NT2/D1 (cell line): ENCODE results near the gene TUNAR.

Experiments
- DNase-seq: peaks from one replicate; pipeline ENCODE4 v3.0.0-alpha.2; 2011; ENCODE audit warnings: low read depth, low spot score
- H3K27me3 ChIP-seq: 2 replicates; pipeline ENCODE4 v1.6.0; 2011; ENCODE audit warnings: mild to moderate bottlenecking; ENCODE audit not compliant: insufficient read length, insufficient read depth
- H3K36me3 ChIP-seq: 2 replicates; pipeline ENCODE4 v1.6.1; 2011; ENCODE audit warnings: mild to moderate bottlenecking, low read length, mixed read lengths; ENCODE audit not compliant: insufficient read depth, insufficient read length
- H3K4me1 ChIP-seq: 2 replicates; pipeline ENCODE4 v1.5.1; 2011; ENCODE audit not compliant: insufficient read depth, insufficient read length
- H3K4me3 ChIP-seq: 2 replicates; pipeline ENCODE4 v1.5.1; 2011; ENCODE audit warnings: low read depth; ENCODE audit not compliant: insufficient read length
- H3K9ac ChIP-seq: 2 replicates; pipeline ENCODE4 v1.6.0; 2011; ENCODE audit warnings: low read depth; ENCODE audit not compliant: insufficient read length
- H3K9me3 ChIP-seq: 2 replicates; pipeline ENCODE4 v1.5.1; 2011; ENCODE audit warnings: mild to moderate bottlenecking, low read length; ENCODE audit not compliant: insufficient read depth
- SUZ12 ChIP-seq: IDR thresholded peaks from 2 replicates; pipeline ENCODE4 v1.6.1; 2011; ENCODE audit not compliant: insufficient read length, insufficient read depth; ENCODE audit errors: extremely low read depth
- YY1 ChIP-seq: IDR thresholded peaks from 2 replicates; pipeline ENCODE4 v1.6.1; 2011; ENCODE audit not compliant: insufficient read length, insufficient read depth
- ZNF274 ChIP-seq: IDR thresholded peaks from 2 replicates; pipeline ENCODE4 v1.6.1; 2011; ENCODE audit warnings: mild to moderate bottlenecking, low read depth, low read length

Gene TUNAR

DNA sequence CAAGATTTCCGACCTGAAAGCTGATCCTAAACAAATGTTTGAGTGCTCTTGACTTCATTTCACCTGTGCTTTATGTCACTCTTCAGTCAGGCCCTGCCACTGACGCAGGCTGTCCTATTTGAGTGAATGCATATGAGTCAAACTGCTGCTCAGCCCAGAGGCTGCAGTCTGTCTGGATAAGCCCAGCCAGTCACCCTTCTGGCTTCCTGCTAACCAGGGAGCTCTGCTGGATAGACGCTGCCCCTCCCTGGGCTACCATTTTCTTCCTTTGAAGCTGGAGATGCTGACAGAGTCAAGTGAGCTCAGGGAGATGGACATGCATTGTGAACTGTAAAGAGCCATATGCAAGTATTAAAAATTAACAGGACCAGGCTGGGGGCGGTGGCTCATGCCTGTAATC, 5.1 kb upstream of the TUNAR start:
- DNase-seq, result no peak
- Histone ChIP-seq H3K4me1 (no peaks in the 10 kb centered on the region), H3K9ac (peak overlapping the region; percentile 1), H3K4me3 (no peak overlapping the region), H3K27me3 (peaks cover 2% of the 10 kb centered on the region), H3K36me3 (no peaks in the 10 kb centered on the region), H3K9me3 (no peaks in the 10 kb centered on the region)
- TF ChIP-seq SUZ12, result no peak

DNA sequence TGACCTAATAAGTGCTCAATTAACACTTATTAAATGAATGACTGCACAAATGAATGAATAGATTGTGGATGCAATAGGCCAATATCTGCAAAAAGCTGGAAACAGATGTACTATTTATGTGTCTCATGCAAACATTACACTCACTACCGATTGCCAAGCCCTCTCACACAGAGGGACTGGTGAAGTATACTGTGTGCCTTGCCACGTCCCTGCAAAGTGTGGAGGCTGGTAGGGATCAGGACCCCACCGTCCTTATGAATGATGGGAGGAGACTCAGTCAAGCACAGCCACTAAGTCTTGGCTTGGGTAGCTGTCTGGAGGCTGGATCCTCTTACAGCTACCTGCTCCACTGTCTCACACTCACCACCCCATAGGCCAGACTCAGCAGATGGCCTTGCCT, 3.9 kb upstream of the TUNAR start:
- H3K4me1 ChIP-seq, result no peaks in the 10 kb centered on the region
- no peak for TF ChIP-seq SUZ12
- TF ChIP-seq YY1, result no peak
- no peak for TF ChIP-seq ZNF274
- no peak for DNase-seq
- H3K36me3 ChIP-seq, result no peaks in the 10 kb centered on the region
- no peak overlapping the region for H3K4me3 ChIP-seq
- no peak overlapping the region for H3K9ac ChIP-seq
- H3K27me3 ChIP-seq, result peaks cover 7% of the 10 kb centered on the region
- no peaks in the 10 kb centered on the region for H3K9me3 ChIP-seq

DNA sequence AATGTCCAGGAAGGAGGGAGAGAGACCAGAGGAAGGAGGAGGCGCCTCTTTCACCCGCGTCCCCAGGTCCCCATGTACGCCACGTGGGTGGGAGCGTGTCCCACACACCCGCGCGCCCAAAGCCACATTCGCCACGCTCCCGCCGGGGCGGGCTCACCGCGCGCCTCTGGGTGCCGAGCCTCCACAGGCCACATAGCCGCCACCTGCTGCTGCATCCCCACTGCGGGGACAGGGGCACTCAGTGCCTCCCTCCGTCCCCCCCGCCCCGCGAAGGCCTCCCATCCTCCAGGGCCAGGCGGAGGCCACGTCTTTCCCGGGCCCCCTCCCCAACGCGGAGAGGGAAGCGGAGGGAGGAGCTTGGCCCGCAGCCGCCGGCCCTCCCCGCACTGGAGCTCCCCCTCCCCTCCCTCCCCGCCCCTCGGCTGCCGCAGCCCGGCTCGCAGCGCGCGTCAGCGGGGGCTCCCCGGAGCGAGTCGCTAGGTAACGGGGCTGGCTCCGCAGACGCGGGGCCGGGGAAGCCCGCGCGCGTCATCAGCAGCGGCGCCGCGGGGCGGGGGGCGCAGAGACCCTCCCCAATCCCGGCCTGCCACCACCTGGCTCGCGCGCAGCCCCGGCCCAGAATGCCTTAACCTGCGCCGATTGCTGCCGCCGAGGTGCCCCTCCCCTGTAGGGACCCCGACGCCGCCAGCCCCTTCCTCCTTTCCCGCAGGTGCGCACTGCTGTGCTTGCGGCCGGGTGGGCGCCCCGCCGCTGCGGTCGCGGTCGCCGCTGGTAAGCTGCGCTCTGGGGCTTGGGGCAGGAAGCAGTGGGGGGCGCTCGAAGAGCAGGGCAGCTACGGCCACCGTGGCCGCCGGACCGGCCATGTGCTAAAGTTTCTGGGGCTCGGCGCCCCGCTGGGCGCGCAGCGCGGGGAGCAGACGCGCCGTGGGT, 536 bp upstream of the TUNAR start:
- no peak for DNase-seq
- peak overlapping the region; percentile 72 for H3K4me3 ChIP-seq
- no peak for TF ChIP-seq SUZ12
- no peak for TF ChIP-seq ZNF274
- no peaks in the 10 kb centered on the region for H3K4me1 ChIP-seq
- H3K9me3 ChIP-seq, result no peaks in the 10 kb centered on the region
- peaks cover 2% of the 10 kb centered on the region for H3K36me3 ChIP-seq
- peaks cover 7% of the 10 kb centered on the region for H3K27me3 ChIP-seq
- H3K9ac ChIP-seq, result peak overlapping the region; percentile 77

DNA sequence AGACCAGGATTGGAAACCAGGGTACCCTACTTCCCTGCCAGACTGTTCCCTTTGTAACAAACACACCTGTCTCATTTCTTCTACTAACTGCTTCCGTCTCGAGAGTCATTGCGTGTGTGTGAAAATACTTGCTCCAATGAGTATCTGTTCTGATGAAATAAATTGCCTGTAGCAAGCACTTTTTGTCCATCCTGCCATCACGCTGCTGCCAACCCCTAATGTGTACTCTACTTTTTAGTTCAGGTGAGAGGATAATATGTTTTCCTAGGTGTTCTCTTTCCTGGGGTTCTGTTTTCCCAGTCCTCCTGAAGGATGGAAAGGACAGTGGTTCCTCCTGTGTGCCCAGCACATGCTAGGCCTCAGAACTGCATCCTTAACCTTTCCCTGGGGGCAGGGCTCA, 1.0 kb downstream of the TUNAR start:
- Histone ChIP-seq H3K9ac (peak overlapping the region; percentile 77), H3K4me3 (peak overlapping the region; percentile 72), H3K27me3 (peaks cover 7% of the 10 kb centered on the region), H3K4me1 (no peaks in the 10 kb centered on the region), H3K36me3 (peaks cover 4% of the 10 kb centered on the region), H3K9me3 (no peaks in the 10 kb centered on the region)
- DNase-seq, result no peak
- no peak for TF ChIP-seq ZNF274
- no peak for TF ChIP-seq YY1
- no peak for TF ChIP-seq SUZ12

DNA sequence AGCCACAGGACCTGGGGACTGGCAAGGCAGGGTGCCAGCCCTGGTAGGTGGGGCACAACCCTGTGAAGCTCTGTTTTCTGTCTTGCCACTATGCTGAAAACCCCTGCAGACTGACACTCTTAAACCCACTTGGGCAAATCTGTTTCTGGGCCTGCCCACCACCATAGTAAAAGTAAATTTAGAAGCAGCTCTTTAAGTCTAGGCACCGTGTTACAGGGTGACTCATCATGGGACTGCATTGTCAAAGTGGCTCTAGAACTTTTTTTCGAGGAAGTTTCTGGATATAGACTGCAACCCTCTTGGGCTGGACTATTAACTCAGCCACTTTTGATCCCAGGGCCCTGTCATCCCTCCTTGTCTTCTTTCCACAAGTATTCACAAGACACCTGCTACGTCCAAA, 7.7 kb downstream of the TUNAR start:
- H3K36me3 ChIP-seq, result peaks cover 4% of the 10 kb centered on the region
- H3K4me1 ChIP-seq, result no peaks in the 10 kb centered on the region
- H3K9me3 ChIP-seq, result no peaks in the 10 kb centered on the region
- TF ChIP-seq SUZ12, result no peak
- TF ChIP-seq YY1, result no peak
- no peak for TF ChIP-seq ZNF274
- H3K9ac ChIP-seq, result no peak overlapping the region
- no peak for DNase-seq
- H3K4me3 ChIP-seq, result no peak overlapping the region
- H3K27me3 ChIP-seq, result no peaks in the 10 kb centered on the region

DNA sequence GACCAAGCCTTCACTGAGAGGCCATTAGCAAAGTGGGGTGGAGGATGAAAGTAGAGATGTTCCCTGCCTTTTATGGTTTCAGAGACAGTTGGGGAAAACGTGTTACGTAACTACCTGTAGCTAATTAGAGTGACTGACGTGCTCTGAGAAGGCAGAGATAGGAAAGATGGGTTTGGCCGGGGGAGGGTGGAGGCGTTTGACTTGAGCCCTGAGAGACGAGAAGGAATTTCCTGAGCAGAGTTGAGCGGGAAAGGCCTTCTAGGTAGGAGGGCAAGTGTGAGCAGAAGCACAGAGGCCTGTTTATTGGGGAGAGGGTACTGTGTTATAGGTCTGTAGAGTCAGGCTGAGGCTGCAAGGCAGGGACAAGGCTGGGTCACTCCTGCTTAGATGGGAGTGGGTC, 8.6 kb downstream of the TUNAR start:
- no peak for TF ChIP-seq SUZ12
- no peak for TF ChIP-seq ZNF274
- no peak for TF ChIP-seq YY1
- Histone ChIP-seq H3K9me3 (no peaks in the 10 kb centered on the region), H3K4me3 (no peak overlapping the region), H3K36me3 (peaks cover 2% of the 10 kb centered on the region), H3K9ac (no peak overlapping the region), H3K4me1 (no peaks in the 10 kb centered on the region), H3K27me3 (no peaks in the 10 kb centered on the region)
- no peak for DNase-seq

DNA sequence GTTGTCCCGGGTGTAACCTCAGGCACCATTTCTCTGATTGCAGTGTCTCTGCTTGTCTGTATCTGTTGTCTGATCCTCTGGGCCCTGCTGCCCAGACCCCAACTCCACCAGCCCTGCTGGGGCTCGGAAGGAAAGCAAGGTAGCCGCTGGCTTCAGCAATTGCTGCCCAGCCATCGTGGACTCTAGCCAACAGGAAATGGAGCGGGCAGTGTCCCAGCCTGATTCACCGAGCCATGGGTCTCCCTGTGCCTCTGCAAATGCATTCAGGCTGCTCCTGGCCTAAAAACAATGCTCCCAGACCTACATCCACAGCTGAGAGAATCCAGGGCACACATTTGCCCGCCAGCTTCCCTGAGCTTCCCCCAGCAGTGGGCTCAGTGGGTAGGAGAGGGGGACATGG, 9.2 kb downstream of the TUNAR start:
- H3K4me3 ChIP-seq, result no peak overlapping the region
- H3K9me3 ChIP-seq, result no peaks in the 10 kb centered on the region
- H3K36me3 ChIP-seq, result peaks cover 2% of the 10 kb centered on the region
- no peak for TF ChIP-seq YY1
- no peak for DNase-seq
- H3K9ac ChIP-seq, result no peak overlapping the region
- no peaks in the 10 kb centered on the region for H3K4me1 ChIP-seq
- H3K27me3 ChIP-seq, result no peaks in the 10 kb centered on the region
